CD8-positive, alpha-beta memory T cell (primary cell): ENCODE results near the gene AOAH. TPM values are rescaled to one million over a fixed set of nuclear protein-coding genes. Genes with fewer than 3 reads are reported as not detected.
"Not testable (repeated sequence)": the region's sequence is repeated elsewhere in the genome, so short reads cannot be mapped to it uniquely, and the experiment has no call there.

Experiments used
- CTCF ChIA-PET: fragments of 350-600 bp; sonication (Branson Sonifier 250); formaldehyde crosslinking; loops from one replicate; lab custom pipeline; 2021; ENCODE audit warnings: antibody characterized with exemption; lab: Charles Lee
- POLR2A ChIA-PET: fragments of 350-600 bp; sonication (Branson Sonifier 250); formaldehyde crosslinking; loops from one replicate; lab custom pipeline; 2021; ENCODE audit warnings: antibody characterized with exemption; lab: Charles Lee
- DNase-seq, 5 donors: peaks; one replicate each; pipeline versions ENCODE4 v3.0.0 to v3.0.0-alpha.2; 2020 to 2022; ENCODE audit warnings: mixed read lengths in 1 of 5
- H3K27ac ChIP-seq: one replicate; pipeline ENCODE4 v1.7.0; 2013; ENCODE audit warnings: low read depth, mild to moderate bottlenecking, low read length, moderate library complexity
- H3K27me3 ChIP-seq: 2 replicates; pipeline ENCODE4 v1.7.0; 2013; ENCODE audit warnings: low read length, mild to moderate bottlenecking; ENCODE audit not compliant: insufficient read depth, poor library complexity, severe bottlenecking
- H3K36me3 ChIP-seq: 2 replicates; pipeline ENCODE4 v1.7.0; 2013; ENCODE audit warnings: mild to moderate bottlenecking, low read length, moderate library complexity; ENCODE audit not compliant: insufficient read depth
- H3K4me1 ChIP-seq: 2 replicates; pipeline ENCODE4 v1.7.0; 2013; ENCODE audit warnings: mild to moderate bottlenecking, low read length, moderate library complexity; ENCODE audit not compliant: insufficient read depth
- H3K4me3 ChIP-seq: 2 replicates; pipeline ENCODE4 v1.7.0; 2013; ENCODE audit warnings: mild to moderate bottlenecking, low read length
- H3K9me3 ChIP-seq: 2 replicates; pipeline ENCODE4 v1.7.0; 2013; ENCODE audit warnings: mild to moderate bottlenecking, low read length
- H3K27ac Mint-ChIP-seq, 8 donors: one replicate each; pipeline ENCODE4 v1.8.0; 2020 to 2021; ENCODE audit warnings: mixed read lengths in 8 of 8, mild to moderate bottlenecking in 6 of 8, inconsistent platforms in 3 of 8, moderate library complexity in 3 of 8
- H3K27me3 Mint-ChIP-seq, 2 donors: one replicate each; pipeline ENCODE4 v1.8.0; 2020 to 2021; ENCODE audit warnings: mixed read lengths in 2 of 2, mild to moderate bottlenecking in 1 of 2, moderate library complexity in 1 of 2
- H3K36me3 Mint-ChIP-seq, 3 donors: one replicate each; pipeline ENCODE4 v1.8.0; 2020 to 2021; ENCODE audit warnings: mixed read lengths in 3 of 3, inconsistent platforms in 1 of 3, mild to moderate bottlenecking in 1 of 3
- H3K4me1 Mint-ChIP-seq, 3 donors: one replicate each; pipeline ENCODE4 v1.8.0; 2020 to 2021; ENCODE audit warnings: mixed read lengths in 3 of 3, inconsistent platforms in 1 of 3, mild to moderate bottlenecking in 1 of 3
- H3K4me3 Mint-ChIP-seq, 7 donors: one replicate each; pipeline ENCODE4 v1.8.0; 2020 to 2021; ENCODE audit warnings: mixed read lengths in 7 of 7, mild to moderate bottlenecking in 6 of 7, moderate library complexity in 4 of 7, inconsistent platforms in 2 of 7
- H3K9me3 Mint-ChIP-seq, 5 donors: one replicate each; pipeline ENCODE4 v1.8.0; 2020 to 2022; ENCODE audit warnings: mixed read lengths in 5 of 5, mild to moderate bottlenecking in 3 of 5, moderate library complexity in 2 of 5, inconsistent platforms in 1 of 5
- polyA plus RNA-seq: library from polyadenylated mRNA; unstranded; fragments of 300-500 nt; fragmentation: Illumina TruSeq; gene quantifications from one replicate; pipeline ENCODE4 v1.2.3, GENCODE V29; 2021
- total RNA-seq, 2 experiments: library from RNA; stranded (reverse); gene quantifications; one replicate each; pipeline ENCODE4 v1.2.3, GENCODE V29; 2021

The AOAH gene
- total and polyA plus RNA-seq, 3 experiments from 2014 or later: 25.0 to 59.2 (median 26.4) TPM

- no peaks in the 10 kb centered on the region for H3K4me1 ChIP-seq
- no peaks in the 10 kb centered on the region for H3K27me3 ChIP-seq
- H3K27ac ChIP-seq: no peak overlapping the region
- H3K4me1 Mint-ChIP-seq: peaks cover 49 to 70% (median 69%) of the 10 kb centered on the region in 3 donors
- no peaks in the 10 kb centered on the region for H3K9me3 ChIP-seq
- peaks cover 2 to 11% (median 7%) of the 10 kb centered on the region in 5 donors for H3K9me3 Mint-ChIP-seq
- no peaks in the 10 kb centered on the region for H3K27me3 Mint-ChIP-seq
- H3K36me3 Mint-ChIP-seq: peaks cover 16 to 59% (median 38%) of the 10 kb centered on the region in 3 donors
- H3K4me3 Mint-ChIP-seq: peak overlapping the region in 3 of 7 donors; percentile 23 to 70 (median 54)
- no peak overlapping the region for H3K4me3 ChIP-seq
- POLR2A ChIA-PET: interaction anchor here (1.1 kb wide), 1 partner anchor 12 kb away, joined by 3 read pairs; no protein-coding TSS in a partner anchor
- DNase-seq: no peak
- CTCF ChIA-PET: interaction anchor here (1.4 kb wide), 1 partner anchor 33 kb away, joined by 3 read pairs; no protein-coding TSS in a partner anchor
- peak overlapping the region in 4 of 8 donors; percentile 67 to 83 (median 72) for H3K27ac Mint-ChIP-seq
- peaks cover 4% of the 10 kb centered on the region for H3K36me3 ChIP-seq
Measured at GRCh38 chr7:36711256-36711655, 13.0 kb downstream of the AOAH start.

GRCh38 chr7:36710186-36710791 lies 14.0 kb downstream of the AOAH start:
- Mint-ChIP-seq H3K27me3 (no peaks in the 10 kb centered on the region), H3K9me3 (peaks cover 6 to 20% (median 9%) of the 10 kb centered on the region in 5 donors), H3K4me1 (peaks cover 53 to 78% (median 77%) of the 10 kb centered on the region in 3 donors), H3K4me3 (peak overlapping the region in 1 of 7 donors; percentile 68), H3K36me3 (peaks cover 17 to 68% (median 45%) of the 10 kb centered on the region in 3 donors), H3K27ac (peak overlapping the region in 4 of 8 donors; percentile 35 to 76 (median 56))
- no peak for DNase-seq
- POLR2A ChIA-PET: interaction anchor here (1.1 kb wide), 1 partner anchor 13 kb away, joined by 3 read pairs; no protein-coding TSS in a partner anchor
- H3K36me3 ChIP-seq: peaks cover 6% of the 10 kb centered on the region
- H3K27me3 ChIP-seq: no peaks in the 10 kb centered on the region
- CTCF ChIA-PET: interaction anchor here (1.4 kb wide), 1 partner anchor 32 kb away, joined by 3 read pairs; no protein-coding TSS in a partner anchor
- no peaks in the 10 kb centered on the region for H3K9me3 ChIP-seq
- no peak overlapping the region for H3K4me3 ChIP-seq
- no peaks in the 10 kb centered on the region for H3K4me1 ChIP-seq
- H3K27ac ChIP-seq: no peak overlapping the region

GRCh38 chr7:36708767-36709166 lies 15.5 kb downstream of the AOAH start:
- no peaks in the 10 kb centered on the region for H3K9me3 ChIP-seq
- ChIA-PET CTCF (interaction anchor here (2.4 kb wide), 1 partner anchor 473 kb away, joined by 6 read pairs; no protein-coding TSS in a partner anchor), POLR2A (no interaction called here)
- no peaks in the 10 kb centered on the region for H3K4me1 ChIP-seq
- Mint-ChIP-seq H3K4me3 (peak overlapping the region in 6 of 7 donors; percentile 42 to 68 (median 64)), H3K27me3 (no peaks in the 10 kb centered on the region), H3K9me3 (peaks cover 6 to 33% (median 16%) of the 10 kb centered on the region in 5 donors), H3K36me3 (peaks cover 23 to 74% (median 58%) of the 10 kb centered on the region in 3 donors), H3K27ac (peak overlapping the region in 7 of 8 donors; percentile 45 to 81 (median 72)), H3K4me1 (peaks cover 62 to 90% (median 84%) of the 10 kb centered on the region in 3 donors)
- H3K27me3 ChIP-seq: no peaks in the 10 kb centered on the region
- H3K4me3 ChIP-seq: no peak overlapping the region
- H3K36me3 ChIP-seq: peaks cover 6% of the 10 kb centered on the region
- DNase-seq: no peak
- H3K27ac ChIP-seq: no peak overlapping the region

- peaks cover 6% of the 10 kb centered on the region for H3K36me3 ChIP-seq
- peak overlapping the region in 5 of 8 donors; percentile 11 to 93 (median 77) for H3K27ac Mint-ChIP-seq
- H3K4me3 Mint-ChIP-seq: peak overlapping the region in 3 of 7 donors; percentile 24 to 53 (median 42)
- H3K27ac ChIP-seq: no peak overlapping the region
- no peaks in the 10 kb centered on the region for H3K27me3 ChIP-seq
- no peaks in the 10 kb centered on the region for H3K9me3 ChIP-seq
- POLR2A ChIA-PET: no interaction called here
- DNase-seq: no peak
- H3K4me3 ChIP-seq: no peak overlapping the region
- no peaks in the 10 kb centered on the region for H3K4me1 ChIP-seq
- H3K4me1 Mint-ChIP-seq: peaks cover 57 to 91% (median 87%) of the 10 kb centered on the region in 3 donors
- CTCF ChIA-PET: interaction anchor here (2.4 kb wide), 1 partner anchor 474 kb away, joined by 6 read pairs; no protein-coding TSS in a partner anchor
- no peaks in the 10 kb centered on the region for H3K27me3 Mint-ChIP-seq
- peaks cover 6 to 33% (median 16%) of the 10 kb centered on the region in 5 donors for H3K9me3 Mint-ChIP-seq
- H3K36me3 Mint-ChIP-seq: peaks cover 23 to 70% (median 61%) of the 10 kb centered on the region in 3 donors
Measured at GRCh38 chr7:36707898-36708297, 16.4 kb downstream of the AOAH start.

GRCh38 chr7:36707465-36707864 lies 16.8 kb downstream of the AOAH start:
- Mint-ChIP-seq H3K27ac (peak overlapping the region in 5 of 8 donors; percentile 11 to 93 (median 77)), H3K9me3 (peaks cover 6 to 31% (median 16%) of the 10 kb centered on the region in 5 donors), H3K4me1 (peaks cover 58 to 91% (median 90%) of the 10 kb centered on the region in 3 donors), H3K27me3 (no peaks in the 10 kb centered on the region), H3K4me3 (peak overlapping the region in 4 of 7 donors; percentile 6 to 53 (median 33)), H3K36me3 (peaks cover 23 to 65% (median 61%) of the 10 kb centered on the region in 3 donors)
- ChIA-PET POLR2A (no interaction called here), CTCF (interaction anchor here (2.4 kb wide), 1 partner anchor 475 kb away, joined by 6 read pairs; no protein-coding TSS in a partner anchor)
- Histone ChIP-seq H3K9me3 (no peaks in the 10 kb centered on the region), H3K27me3 (no peaks in the 10 kb centered on the region), H3K36me3 (peaks cover 6% of the 10 kb centered on the region), H3K4me1 (no peaks in the 10 kb centered on the region), H3K27ac (no peak overlapping the region), H3K4me3 (no peak overlapping the region)
- no peak for DNase-seq

GRCh38 chr7:36703860-36704259 lies 20.4 kb downstream of the AOAH start:
- CTCF ChIA-PET, H3K27me3 Mint-ChIP-seq, POLR2A ChIA-PET, H3K4me1 ChIP-seq, H3K36me3 ChIP-seq, DNase-seq, H3K9me3 ChIP-seq, H3K27me3 ChIP-seq, H3K27ac ChIP-seq, H3K4me3 ChIP-seq: not testable (repeated sequence)
- Mint-ChIP-seq H3K4me1 (peaks cover 45 to 90% (median 81%) of the 10 kb centered on the region in 3 donors), H3K27ac (peak overlapping the region in 5 of 8 donors; percentile 24 to 86 (median 44)), H3K36me3 (peaks cover 13 to 47% (median 33%) of the 10 kb centered on the region in 3 donors), H3K9me3 (peaks cover 6 to 27% (median 16%) of the 10 kb centered on the region in 5 donors), H3K4me3 (peak overlapping the region in 2 of 7 donors; percentile 32 to 57)

- Mint-ChIP-seq H3K27ac (peak overlapping the region; percentile 12 to 99 (median 82)), H3K4me3 (peak overlapping the region in 3 of 7 donors; percentile 62 to 73 (median 66)), H3K4me1 (peaks cover 43 to 62% (median 55%) of the 10 kb centered on the region in 3 donors), H3K27me3 (no peaks in the 10 kb centered on the region), H3K9me3 (no peaks in the 10 kb centered on the region), H3K36me3 (peaks cover 0 to 13% (median 8%) of the 10 kb centered on the region in 3 donors)
- Histone ChIP-seq H3K27me3 (no peaks in the 10 kb centered on the region), H3K4me3 (no peak overlapping the region), H3K9me3 (no peaks in the 10 kb centered on the region), H3K4me1 (peaks cover 15% of the 10 kb centered on the region), H3K36me3 (no peaks in the 10 kb centered on the region), H3K27ac (no peak overlapping the region)
- DNase-seq: no peak
- POLR2A ChIA-PET: no interaction called here
- CTCF ChIA-PET: interaction anchor here (1.0 kb wide), 1 partner anchor 246 kb away, joined by 3 read pairs; no protein-coding TSS in a partner anchor
Measured at GRCh38 chr7:36692456-36692855, 31.8 kb downstream of the AOAH start.
